SHP77 treated with DMSO at 0.1 percent for 48 hours (cell line): Measurements from ENCODE around the gene LPP.

ENCODE experiments used
- DNase-seq: peaks from one replicate; lab custom pipeline; 2025; lab: John Stamatoyannopoulos, UW

The LPP gene

GRCh38 chr3:188749830-188750229 is 595.9 kb downstream of the LPP start:
- DNase-seq: no peak

GRCh38 chr3:188750617-188751016 is 596.7 kb downstream of the LPP start:
- DNase-seq: no peak

GRCh38 chr3:188752850-188753249 is 598.9 kb downstream of the LPP start:
- DNase-seq: no peak

GRCh38 chr3:188754267-188754666 is 600.3 kb downstream of the LPP start:
- no peak for DNase-seq

GRCh38 chr3:188756241-188756640 is 602.3 kb downstream of the LPP start:
- no peak for DNase-seq

GRCh38 chr3:188759336-188760005 is 605.5 kb downstream of the LPP start:
- no peak for DNase-seq

- DNase-seq: no peak
These were observed 606.5 kb downstream of the LPP start for GRCh38 chr3:188760408-188760807.

GRCh38 chr3:188761439-188761838 is 607.5 kb downstream of the LPP start:
- no peak for DNase-seq

- no peak for DNase-seq
These were observed 608.0 kb downstream of the LPP start for GRCh38 chr3:188761964-188762363.

GRCh38 chr3:188764609-188765008 is 610.7 kb downstream of the LPP start:
- DNase-seq: no peak

- no peak for DNase-seq
These were observed 615.9 kb downstream of the LPP start for GRCh38 chr3:188769831-188770230.

GRCh38 chr3:188772886-188773285 is 618.9 kb downstream of the LPP start:
- DNase-seq: no peak

- DNase-seq: no peak
These were observed 621.5 kb downstream of the LPP start for GRCh38 chr3:188775412-188775811.

GRCh38 chr3:188776447-188776846 is 622.5 kb downstream of the LPP start:
- DNase-seq: no peak

- no peak for DNase-seq
These were observed 624.3 kb downstream of the LPP start for GRCh38 chr3:188778091-188778852.

- DNase-seq: no peak
These were observed 625.5 kb downstream of the LPP start for GRCh38 chr3:188779281-188779980.

- no peak for DNase-seq
These were observed 626.5 kb downstream of the LPP start for GRCh38 chr3:188780193-188781147.

- no peak for DNase-seq
These were observed 628.7 kb downstream of the LPP start for GRCh38 chr3:188782613-188783124.

GRCh38 chr3:188786424-188786823 is 632.5 kb downstream of the LPP start:
- DNase-seq: no peak

- no peak for DNase-seq
These were observed 634.7 kb downstream of the LPP start for GRCh38 chr3:188788621-188789081.

- no peak for DNase-seq
These were observed 635.3 kb downstream of the LPP start for GRCh38 chr3:188789251-188789650.

- no peak for DNase-seq
These were observed 637.4 kb downstream of the LPP start for GRCh38 chr3:188791311-188791710.
